Measurements from ENCODE around the gene COX6A2.

Gene COX6A2

DNA sequence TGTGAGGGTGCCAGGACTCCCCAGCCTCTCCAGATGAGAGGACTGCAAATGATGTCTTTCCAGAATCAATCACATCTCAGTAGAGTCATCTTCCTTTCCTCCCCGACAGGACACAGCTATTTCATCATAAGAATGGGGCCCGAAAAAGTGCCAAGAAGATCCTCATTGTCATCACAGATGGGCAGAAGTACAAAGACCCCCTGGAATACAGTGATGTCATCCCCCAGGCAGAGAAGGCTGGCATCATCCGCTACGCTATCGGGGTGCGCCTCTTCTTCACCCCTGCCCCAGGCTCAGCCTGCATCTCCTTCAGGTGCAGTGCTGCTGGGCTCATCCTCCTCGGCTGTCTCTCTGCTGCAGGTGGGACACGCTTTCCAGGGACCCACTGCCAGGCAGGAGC lies 20.8 kb downstream of the COX6A2 start:
- DNase-seq = no peak

DNA sequence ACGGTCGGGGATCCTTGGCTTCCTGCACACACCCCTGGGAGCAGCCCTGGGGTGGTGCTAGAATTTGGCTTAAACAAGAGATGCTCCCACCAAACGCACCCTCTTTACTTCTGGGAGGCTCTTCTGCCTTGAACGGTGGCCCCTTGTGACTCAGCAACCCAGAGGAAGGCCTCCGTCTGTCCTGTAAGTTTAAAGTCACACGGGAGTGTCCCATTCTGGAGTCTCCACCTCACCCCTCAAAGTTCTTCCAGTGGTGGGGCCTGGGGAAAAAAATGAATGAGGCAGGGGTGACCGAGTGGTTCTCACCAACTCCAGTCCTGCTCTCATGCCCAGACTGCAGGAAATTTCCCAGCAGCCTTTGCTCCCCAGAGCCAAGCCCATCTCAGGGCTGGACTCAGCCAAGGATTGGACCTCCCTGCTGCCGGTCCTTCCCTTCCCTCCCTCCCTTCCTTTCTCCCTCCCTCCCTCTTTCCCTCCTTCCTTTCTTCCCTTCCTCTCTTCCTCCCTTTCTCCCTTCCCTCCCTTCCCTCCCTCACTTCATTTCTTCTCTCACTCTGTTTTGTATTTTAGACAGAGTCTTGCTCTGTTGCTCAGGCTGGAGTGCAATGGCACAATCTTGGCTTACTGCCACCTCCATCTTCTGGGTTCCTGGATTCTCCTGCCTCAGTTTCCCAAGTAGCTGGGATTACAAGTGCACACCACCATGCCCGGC lies 23.7 kb downstream of the COX6A2 start:
- DNase-seq = no peak

DNA sequence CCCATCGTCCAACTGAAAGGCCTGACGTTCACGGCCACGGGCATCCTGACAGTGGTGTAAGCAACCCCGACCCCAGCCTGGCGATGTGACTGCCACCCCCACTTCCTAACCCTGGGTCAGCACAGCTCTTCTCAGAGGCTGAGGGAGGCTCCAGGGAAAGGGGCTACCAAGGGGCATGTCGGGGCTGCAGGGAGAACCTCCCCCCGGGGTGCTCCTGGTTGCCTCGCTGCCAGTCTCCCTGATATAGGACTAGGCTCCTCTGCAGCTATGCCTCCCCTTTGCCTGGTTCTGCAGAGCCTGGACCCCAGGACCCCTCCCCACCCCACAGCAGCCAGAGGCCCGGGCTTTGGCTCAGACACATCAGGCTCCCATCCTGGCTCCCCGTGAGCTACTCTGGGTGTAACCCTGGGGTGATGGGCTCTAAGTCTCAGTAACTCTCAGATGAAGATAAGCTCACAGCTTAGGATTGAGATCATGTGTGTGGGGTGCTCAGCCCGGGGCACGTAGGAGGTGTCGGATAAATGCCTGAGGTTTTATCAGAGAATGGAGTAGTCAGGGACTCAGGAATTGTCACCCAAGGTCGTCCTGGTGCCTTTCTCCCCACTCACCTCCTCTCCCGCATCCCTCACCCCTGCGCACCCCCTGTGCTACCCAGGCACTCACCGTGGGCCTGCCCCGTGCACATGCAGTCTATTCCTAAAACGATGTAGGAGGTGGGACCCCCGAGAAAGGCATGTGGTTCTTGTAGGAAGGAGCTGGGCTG lies 24.4 kb downstream of the COX6A2 start:
- no peak for DNase-seq

DNA sequence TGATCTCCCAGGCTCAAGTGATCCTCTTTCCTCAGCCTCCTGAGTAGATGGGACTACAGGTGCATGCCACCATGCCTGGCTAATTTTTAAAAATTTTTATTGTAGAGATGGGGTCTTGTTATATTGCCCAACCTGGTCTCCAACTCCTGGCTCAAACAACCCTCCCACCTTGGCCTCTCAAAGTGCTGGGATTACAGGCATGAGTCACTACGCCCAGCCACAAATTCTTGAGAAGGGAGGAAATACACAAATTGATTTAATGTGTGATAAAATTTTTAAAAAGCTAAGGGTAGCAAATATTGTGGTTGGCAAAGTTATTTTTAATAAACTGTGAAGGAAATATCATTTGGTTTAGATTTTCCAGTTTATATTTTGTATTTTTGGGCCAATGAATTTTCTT lies 25.5 kb downstream of the COX6A2 start:
- DNase-seq = no peak

DNA sequence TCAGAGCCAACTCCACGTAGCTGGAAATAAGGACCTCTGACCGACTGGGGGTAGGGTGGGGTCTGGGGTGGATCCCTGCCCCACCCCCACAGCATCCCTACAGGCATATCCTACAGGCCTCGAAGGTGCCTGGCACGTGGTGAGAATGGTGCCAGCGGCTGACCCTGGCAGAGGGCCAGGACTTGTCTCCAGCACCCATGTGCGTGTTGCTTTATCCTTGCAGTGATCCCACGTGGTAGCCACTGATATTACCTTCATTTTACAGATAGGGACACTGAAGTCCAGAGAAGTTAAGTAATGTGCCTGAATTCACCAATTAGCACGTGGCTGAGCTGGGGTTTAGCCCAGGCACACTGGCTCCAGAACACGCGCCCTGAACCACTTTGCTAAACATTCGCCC lies 26.7 kb downstream of the COX6A2 start:
- no peak for DNase-seq

DNA sequence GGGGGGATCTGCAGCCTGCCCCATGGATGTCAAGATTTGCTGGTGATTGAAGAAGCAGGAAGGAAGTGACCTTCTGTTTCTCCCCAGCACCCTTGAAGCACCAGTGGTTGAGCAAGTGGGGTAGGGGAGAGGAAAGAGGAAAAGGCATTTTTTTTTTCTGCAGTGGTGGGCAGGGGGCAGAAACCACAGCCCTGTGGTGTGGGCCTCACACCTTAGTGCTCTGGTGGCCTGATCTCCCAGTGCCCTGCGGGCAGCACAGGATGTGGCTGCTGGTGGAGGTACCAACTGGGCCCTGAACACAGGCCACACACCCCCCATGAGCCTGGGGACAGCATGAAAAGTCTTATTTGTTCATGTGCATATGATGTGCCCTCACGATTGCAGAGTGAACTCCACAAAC lies 28.0 kb downstream of the COX6A2 start:
- no peak for DNase-seq

DNA sequence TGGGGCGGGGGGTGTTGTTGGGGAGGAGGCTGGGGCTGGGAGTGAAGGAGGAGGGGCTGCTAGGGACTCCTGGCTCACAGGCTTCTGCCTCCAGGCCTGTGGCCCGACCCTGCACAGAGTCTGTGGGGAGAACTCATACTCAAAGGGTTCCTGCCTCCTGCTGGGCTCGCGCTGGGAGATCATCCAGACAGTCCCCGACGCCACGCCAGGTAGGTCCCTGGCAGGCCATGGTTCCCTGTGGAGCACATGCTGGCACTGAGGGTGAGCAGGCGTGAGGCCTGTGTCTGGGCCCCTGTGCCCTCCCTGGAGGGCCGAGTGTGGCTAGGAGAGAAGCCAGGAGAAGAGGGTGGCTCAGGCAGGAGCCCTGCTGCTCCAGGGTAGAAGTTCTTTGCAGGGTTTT lies 30.5 kb downstream of the COX6A2 start:
- no peak for DNase-seq

DNA sequence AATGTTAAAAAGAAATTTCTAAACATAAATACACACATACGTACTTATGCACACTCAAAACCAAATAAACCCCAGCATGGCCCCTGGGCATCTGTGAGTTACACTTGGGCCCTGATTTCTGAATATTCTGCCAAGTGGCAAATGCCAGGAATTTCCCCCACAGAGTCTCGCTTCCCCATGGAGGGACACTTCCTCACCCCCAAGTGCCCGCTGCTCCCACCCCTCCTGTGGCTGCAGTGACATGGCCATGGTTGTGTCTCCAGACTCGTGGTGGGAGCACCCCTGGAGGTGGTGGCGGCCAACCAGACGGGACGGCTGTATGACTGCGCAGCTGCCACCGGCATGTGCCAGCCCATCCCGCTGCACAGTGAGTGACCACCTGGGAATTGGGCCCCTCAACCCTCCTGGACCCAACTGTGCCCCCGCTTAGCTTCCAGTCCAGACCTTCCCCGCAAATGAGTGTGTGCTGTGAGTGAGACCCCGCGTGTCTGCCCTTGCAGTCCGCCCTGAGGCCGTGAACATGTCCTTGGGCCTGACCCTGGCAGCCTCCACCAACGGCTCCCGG lies 31.0 kb downstream of the COX6A2 start:
- DNase-seq = no peak

DNA sequence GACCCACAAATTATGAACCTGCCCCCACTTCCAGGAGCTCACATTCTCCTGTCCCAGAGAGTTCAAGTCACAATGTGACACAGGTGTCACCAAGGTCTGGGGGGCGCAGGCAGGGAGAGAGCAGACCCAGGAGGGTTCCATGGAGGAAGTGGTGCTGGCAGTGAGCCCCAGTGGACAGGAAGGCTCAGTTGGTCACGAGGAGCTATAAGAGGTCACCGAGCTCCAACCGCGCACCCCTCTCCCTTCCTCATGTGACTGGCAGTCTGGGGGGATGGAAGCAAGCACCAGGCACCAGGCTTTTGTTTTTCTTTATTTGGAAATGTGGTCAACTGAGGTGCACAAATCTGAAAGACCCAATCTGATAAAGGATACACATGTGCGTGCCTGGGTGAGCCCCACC lies 32.5 kb downstream of the COX6A2 start:
- no peak for DNase-seq

DNA sequence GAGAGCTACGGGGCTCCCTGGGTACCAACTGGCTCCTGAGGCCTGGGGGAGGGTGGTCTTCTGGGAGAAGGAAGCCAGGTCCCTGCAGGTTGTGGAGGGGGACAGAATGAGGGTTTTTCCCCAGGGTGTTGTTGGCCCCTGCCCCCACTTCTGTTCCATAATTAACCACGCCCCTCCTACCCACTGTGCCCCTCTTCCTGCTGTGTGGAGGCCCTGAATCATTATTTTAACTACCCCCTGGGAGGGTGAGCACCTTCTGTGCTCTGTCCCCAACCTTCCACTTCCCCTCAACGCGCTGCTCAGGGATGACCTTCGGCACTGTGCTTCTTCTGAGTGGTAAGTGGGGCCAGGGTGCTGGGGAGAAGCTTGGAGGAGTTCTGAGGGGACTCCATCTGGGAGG lies 35.1 kb downstream of the COX6A2 start, which contains the start of gene ITGAD:
Gene ITGAD (plus strand): TSS at position 280 of the 400 bp plus-strand sequence. CDS start 26 bp downstream, at position 306.
- no peak for DNase-seq

DNA sequence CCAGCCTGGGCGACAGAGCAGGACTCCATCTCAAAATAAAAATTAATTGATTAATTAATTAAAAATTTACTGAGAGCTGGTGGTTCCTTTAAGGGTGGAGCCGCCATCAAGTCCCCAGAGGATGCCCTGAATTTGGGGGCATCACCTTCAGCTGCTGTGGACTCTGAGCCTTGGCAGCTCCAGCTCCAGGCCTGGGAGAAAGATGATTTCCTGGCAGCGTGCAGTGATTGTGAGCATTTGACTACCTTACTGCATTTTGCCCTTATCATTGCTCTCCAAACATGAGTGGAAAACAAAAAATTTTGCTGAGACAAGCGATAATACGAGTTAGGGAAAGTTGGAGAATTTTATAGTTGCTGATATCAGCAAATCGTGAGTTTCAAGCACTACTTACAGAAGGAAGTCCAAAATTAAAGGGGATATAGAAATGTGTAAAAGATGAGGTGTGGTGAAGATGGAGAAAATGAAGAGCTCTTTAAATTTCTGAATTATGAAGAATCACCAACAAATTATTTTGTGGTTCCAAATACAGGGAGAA lies 37.6 kb downstream of the COX6A2 start:
- DNase-seq = no peak

DNA sequence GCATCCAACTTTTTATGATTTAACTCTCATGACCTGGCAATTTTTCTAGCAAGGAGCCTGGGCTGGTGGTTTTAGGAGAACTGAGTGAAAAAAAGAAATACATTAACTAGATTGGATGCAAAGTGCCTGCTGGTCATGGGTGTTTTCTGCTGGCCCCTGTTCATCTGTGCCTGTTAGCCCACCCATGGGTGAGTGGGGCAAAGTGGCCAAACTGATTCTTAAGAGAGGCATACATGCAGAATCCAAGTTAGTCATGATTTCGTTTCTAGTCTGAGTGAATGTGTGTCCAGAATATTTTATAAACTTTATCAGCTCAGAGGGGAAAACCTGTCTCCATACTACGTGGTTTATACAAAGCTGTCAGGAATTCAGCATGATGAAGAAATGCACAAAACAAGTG lies 39.6 kb downstream of the COX6A2 start:
- no peak for DNase-seq

DNA sequence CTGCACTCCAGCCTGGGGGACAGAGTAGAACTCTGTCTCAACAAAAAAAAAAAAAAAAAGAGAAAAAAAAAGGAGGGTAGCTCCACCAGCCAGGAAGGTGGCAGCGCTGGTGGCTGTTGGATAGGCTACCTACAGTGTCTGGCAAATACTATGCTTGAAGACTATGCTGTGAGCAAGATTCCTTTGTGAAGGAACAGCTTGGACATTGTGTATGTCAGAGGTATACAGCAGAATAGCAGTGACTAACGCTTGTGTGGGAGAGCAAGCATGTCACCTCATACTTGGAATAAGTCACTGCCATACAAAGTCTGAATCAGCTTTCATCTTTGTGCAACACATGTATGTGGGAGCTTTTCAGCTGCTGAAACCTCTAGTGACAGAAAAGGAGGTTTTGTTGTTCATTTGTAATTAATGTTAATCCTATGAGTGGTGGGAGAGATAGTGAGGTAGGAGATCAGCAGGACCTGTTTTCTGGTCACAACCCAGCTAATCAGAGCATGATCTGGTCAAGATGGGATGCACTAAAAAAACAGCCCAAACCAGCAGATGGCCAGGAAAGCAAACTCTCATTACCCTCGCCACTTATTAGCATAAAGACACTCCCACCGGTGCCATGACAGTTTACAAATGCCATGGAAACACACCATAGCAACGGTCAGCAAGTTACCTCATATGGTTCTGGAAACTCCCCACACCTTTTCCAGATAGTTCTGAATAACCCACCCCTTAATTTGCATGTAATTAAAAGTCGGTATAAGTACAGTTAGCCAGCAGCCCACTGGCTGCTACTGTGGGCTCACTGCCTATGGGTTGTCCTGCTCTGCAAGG lies 41.8 kb downstream of the COX6A2 start:
- DNase-seq = no peak

DNA sequence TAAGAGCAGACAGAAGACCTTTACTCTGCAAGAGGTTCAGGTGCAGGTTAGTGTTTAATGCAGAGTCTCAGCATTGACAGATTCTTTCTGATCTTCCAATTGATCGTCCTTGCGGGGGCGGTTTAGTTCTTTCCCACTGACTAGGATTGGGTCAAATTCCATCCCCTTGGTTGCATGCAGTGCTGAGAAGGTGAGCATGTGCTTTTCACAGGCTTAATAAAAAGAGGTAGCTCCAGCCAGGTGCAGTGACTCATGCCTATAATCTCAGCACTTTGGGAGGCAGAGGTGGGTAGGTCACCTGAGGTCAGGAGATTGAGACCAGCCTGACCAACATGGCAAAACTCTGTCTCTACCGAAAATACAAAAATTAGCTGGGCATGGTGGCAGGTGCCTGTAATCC lies 42.5 kb downstream of the COX6A2 start:
- no peak for DNase-seq

DNA sequence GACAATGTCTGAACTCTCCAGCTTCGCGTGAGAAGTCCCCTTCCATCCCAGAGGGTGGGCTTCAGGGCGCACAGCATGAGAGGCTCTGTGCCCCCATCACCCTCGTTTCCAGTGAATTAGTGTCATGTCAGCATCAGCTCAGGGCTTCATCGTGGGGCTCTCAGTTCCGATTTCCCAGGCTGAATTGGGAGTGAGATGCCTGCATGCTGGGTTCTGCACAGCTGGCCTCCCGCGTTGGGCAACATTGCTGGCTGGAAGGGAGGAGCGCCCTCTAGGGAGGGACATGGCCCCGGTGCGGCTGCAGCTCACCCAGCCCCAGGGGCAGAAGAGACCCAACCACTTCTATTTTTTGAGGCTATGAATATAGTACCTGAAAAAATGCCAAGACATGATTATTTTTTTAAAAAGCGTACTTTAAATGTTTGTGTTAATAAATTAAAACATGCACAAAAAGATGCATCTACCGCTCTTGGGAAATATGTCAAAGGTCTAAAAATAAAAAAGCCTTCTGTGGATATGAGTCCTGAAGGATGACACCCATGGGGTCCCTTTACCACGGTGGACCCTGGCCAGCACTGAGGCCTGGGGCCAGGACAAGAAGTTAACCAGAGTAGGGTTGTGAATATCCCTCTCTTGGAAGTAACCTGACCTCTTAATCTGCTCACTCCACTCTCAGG lies 45.5 kb downstream of the COX6A2 start:
- DNase-seq = no peak

DNA sequence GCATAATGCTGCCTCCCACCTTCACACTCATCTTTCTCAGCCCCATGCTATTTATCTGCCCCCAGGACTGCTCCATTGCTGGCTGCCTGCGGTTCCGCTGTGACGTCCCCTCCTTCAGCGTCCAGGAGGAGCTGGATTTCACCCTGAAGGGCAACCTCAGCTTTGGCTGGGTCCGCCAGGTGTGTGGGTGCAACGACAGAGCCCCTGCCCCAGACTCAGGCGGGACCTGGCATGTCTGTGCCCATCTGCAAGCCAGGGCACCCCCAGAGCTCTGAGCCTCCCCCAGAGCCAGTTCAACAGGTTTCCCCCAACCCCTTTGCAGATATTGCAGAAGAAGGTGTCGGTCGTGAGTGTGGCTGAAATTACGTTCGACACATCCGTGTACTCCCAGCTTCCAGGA lies 48.0 kb downstream of the COX6A2 start:
- no peak for DNase-seq
